Activated gamma-delta T cell treated with Interleukin-2 at 50 U/mL for 16 hours (primary cell): ENCODE data around the gene LRRC8D.
"Not testable (repeated sequence)": the region's sequence is repeated elsewhere in the genome, so short reads cannot be mapped to it uniquely, and the experiment has no call there.

Experiments used
- DNase-seq: peaks from one replicate; pipeline ENCODE4 v3.0.0-alpha.2; 2020

Gene LRRC8D

DNA sequence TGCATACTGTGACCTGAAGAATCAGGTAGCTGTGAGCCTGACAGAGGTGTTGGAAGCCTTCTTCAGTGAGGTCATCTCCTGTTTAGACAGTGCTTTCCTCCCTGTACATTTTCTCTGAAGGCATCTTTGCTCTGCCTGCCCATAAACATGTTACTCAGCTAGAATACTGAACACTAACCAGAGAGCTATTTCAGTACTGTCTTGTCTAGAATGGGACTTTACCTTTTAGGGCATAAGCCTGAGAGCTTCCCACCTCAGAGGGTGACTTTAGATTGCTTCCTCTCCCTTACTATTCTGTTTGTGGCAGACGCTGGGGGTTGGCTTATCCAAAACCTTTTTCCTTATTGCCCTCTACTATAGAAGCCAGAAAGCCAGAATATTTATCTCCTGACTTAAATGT lies 150.8 kb downstream of the LRRC8D start:
- no peak for DNase-seq

- no peak for DNase-seq
Measured at GRCh38 chr1:89972024-89972423, 151.2 kb downstream of the LRRC8D start.

- DNase-seq, result no peak
Measured at GRCh38 chr1:89973471-89974127, 152.8 kb downstream of the LRRC8D start.

DNA sequence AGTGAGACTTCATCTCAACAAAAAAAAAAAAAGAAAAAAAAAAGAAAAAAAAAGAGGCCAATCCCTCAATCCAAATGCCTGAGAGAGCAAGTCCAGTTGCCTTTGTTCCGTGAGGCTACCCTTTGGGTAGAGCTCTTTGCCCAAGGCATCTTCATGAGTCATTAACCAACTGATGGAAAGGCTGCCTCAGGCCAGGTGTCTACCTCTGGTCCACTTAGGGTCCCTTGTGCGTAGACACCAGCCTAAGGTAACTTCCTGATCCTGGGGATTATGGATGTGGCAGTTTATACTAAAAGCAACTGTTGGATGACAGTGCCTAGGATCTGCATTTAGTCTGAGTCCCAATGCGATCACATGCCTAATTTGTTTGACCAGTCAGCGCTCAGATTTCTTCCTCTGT lies 153.4 kb downstream of the LRRC8D start:
- no peak for DNase-seq

- no peak for DNase-seq
Measured at GRCh38 chr1:89974696-89975470, 154.1 kb downstream of the LRRC8D start.

- DNase-seq, result no peak
Measured at GRCh38 chr1:89975540-89976125, 154.8 kb downstream of the LRRC8D start.

DNA sequence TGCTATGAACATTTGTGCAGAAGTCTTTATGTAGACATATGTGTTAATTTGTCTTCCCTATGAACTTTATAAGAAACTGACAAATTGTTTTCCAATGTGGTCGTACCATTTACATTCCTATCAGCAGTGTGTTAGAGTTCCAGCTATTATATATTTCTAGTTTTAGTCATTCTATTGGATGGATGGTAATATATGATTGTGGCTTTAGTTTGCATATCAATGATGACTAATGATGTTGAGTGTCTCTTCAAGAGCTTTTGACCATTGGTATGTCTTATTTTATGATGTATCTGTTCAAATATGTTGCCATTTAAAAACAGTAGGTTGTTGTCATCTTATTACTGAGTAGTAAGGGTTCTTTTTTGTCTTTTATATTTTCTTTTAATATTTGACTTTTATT lies 157.9 kb downstream of the LRRC8D start:
- DNase-seq, result no peak

- DNase-seq, result no peak
Measured at GRCh38 chr1:89980605-89981004, 159.8 kb downstream of the LRRC8D start.

DNA sequence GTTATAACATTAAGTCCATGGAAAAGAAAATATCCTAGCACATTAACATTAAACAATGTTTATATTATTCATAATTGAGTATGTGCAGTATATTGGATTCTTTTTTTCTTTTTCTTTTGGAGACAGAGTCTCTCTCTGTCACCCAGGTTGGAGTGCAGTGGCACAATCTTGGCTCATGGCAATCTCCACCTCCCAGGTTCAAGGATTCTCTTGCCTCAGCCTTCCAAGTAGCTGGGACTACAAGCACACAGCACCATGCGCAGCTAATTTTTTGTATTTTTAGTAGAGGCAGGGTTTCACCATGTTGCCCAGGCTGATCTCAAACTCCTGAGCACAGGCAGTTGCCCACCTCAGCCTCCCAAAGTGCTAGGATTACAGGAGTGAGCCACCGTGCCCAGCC lies 162.0 kb downstream of the LRRC8D start:
- DNase-seq, result not testable (repeated sequence)

DNA sequence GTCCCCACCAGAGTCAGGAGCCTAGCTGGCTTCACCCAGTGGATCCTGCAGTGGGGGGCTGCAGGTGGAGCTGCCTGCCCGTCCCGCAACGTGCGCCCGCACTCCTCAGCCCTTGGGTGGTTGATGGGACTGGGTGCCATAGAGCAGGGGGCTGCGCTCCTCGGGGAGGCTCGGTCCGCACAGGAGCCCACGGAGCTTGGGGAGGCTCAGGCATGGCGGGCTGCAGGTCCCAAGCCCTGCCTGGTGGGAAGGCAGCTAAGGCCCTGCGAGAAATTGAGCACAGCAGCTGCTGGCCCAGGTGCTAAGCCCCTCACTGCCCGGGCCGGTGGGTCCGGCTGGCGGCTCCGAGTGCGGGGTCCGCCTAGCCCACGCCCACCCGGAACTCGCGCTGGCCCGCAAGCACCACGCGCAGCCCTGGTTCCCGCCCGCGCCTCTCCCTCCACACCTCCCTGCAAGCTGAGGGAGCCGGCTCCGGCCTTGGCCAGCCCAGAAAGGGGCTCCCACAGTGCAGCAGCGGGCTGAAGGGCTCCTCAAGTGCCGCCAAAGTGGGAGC lies 163.8 kb downstream of the LRRC8D start:
- not testable (repeated sequence) for DNase-seq

DNA sequence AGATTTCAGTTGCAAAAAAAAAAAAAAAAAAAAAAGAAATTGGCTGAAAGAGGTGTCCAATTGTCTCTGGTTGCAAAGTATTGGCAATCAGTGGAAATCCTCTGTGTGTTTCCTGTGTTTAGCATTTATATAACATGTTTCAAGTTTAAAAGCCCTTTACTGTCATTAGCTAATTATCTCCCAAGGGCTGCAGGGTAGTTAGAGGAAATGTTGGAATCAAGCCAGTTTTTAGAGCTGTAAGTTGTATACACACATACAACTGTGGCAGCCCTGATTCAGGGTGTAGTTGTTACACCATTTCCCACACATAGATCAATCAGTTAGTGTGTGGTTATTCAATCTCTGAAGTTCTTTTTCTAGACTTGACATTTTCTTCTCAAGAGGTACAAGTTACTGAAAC lies 165.2 kb downstream of the LRRC8D start:
- no peak for DNase-seq
